Trophoblast cell (in vitro differentiated cells and primary cell): ENCODE data around the gene SLC12A3.

Source experiments
- DNase-seq, 2 donors: peaks; one replicate each; pipeline ENCODE4 v3.0.0-alpha.2; 2016
- H2AFZ ChIP-seq: 2 replicates; pipeline ENCODE4 v1.6.1; 2013; ENCODE audit warnings: low read length, moderate library complexity, mild to moderate bottlenecking; ENCODE audit not compliant: insufficient read depth, poor library complexity
- H2AK5ac ChIP-seq: 2 replicates; pipeline ENCODE4 v1.6.1; 2013; ENCODE audit warnings: mild to moderate bottlenecking, low read length
- H2BK120ac ChIP-seq: 2 replicates; pipeline ENCODE4 v1.6.1; 2013; ENCODE audit warnings: low read length, mild to moderate bottlenecking, moderate library complexity; ENCODE audit not compliant: insufficient read depth, poor library complexity
- H2BK12ac ChIP-seq: 2 replicates; pipeline ENCODE4 v1.6.1; 2013; ENCODE audit warnings: mild to moderate bottlenecking, low read length, moderate library complexity
- H2BK5ac ChIP-seq: 2 replicates; pipeline ENCODE4 v1.6.1; 2013; ENCODE audit warnings: low read length, low read depth, moderate library complexity, mild to moderate bottlenecking; ENCODE audit not compliant: poor library complexity
- H3K14ac ChIP-seq: 2 replicates; pipeline ENCODE4 v1.6.1; 2013; ENCODE audit warnings: mild to moderate bottlenecking, low read length
- H3K18ac ChIP-seq: 2 replicates; pipeline ENCODE4 v1.6.1; 2013; ENCODE audit warnings: mild to moderate bottlenecking, low read length
- H3K23ac ChIP-seq: 2 replicates; pipeline ENCODE4 v1.6.1; 2013; ENCODE audit warnings: low read length
- H3K27ac ChIP-seq: 2 replicates; pipeline ENCODE4 v1.5.1; 2013; ENCODE audit warnings: low read depth, mild to moderate bottlenecking, inconsistent platforms, low read length, moderate library complexity
- H3K27me3 ChIP-seq: 2 replicates; pipeline ENCODE4 v1.6.1; 2013; ENCODE audit warnings: inconsistent platforms, mild to moderate bottlenecking, low read length, moderate library complexity; ENCODE audit not compliant: insufficient read depth
- H3K36me3 ChIP-seq, 2 experiments: 1 replicate in 1 of 2; 2 replicates in 1 of 2; pipeline ENCODE4 v1.6.1; 2013; ENCODE audit warnings: low read length in 2 of 2, mild to moderate bottlenecking in 2 of 2, moderate library complexity in 1 of 2; ENCODE audit not compliant: insufficient read depth in 2 of 2, control insufficient read depth in 1 of 2
- H3K4ac ChIP-seq: 2 replicates; pipeline ENCODE4 v1.6.1; 2013; ENCODE audit warnings: low read depth, mild to moderate bottlenecking, low read length, moderate library complexity
- H3K4me1 ChIP-seq, 2 experiments: 1 replicate in 1 of 2; 2 replicates in 1 of 2; pipeline ENCODE4 v1.6.1; 2013; ENCODE audit warnings: low read length in 2 of 2, mild to moderate bottlenecking in 2 of 2, moderate library complexity in 1 of 2; ENCODE audit not compliant: insufficient read depth in 2 of 2, control insufficient read depth in 1 of 2
- H3K4me2 ChIP-seq: 2 replicates; pipeline ENCODE4 v1.6.1; 2013; ENCODE audit warnings: inconsistent platforms, mild to moderate bottlenecking, low read length, moderate library complexity
- H3K4me3 ChIP-seq: 2 replicates; pipeline ENCODE4 v1.5.1; 2013; ENCODE audit warnings: mild to moderate bottlenecking, low read depth, low read length, inconsistent platforms
- H3K79me1 ChIP-seq: one replicate; pipeline ENCODE4 v1.6.1; 2013; ENCODE audit warnings: low read length
- H3K79me2 ChIP-seq: 2 replicates; pipeline ENCODE4 v1.6.1; 2013; ENCODE audit warnings: low read length, mild to moderate bottlenecking; ENCODE audit not compliant: control insufficient read depth, insufficient read depth, poor library complexity
- H3K9ac ChIP-seq: 2 replicates; pipeline ENCODE4 v1.6.1; 2013; ENCODE audit warnings: mild to moderate bottlenecking, low read length
- H3K9me3 ChIP-seq: 2 replicates; pipeline ENCODE4 v1.6.1; 2013; ENCODE audit warnings: low read depth, mild to moderate bottlenecking, control low read depth, inconsistent platforms, low read length; ENCODE audit not compliant: insufficient read depth
- H4K12ac ChIP-seq: 2 replicates; pipeline ENCODE4 v1.6.1; 2013; ENCODE audit warnings: low read depth, mild to moderate bottlenecking, low read length, moderate library complexity
- H4K8ac ChIP-seq: 2 replicates; pipeline ENCODE4 v1.6.1; 2013; ENCODE audit warnings: low read depth, mild to moderate bottlenecking, low read length, moderate library complexity
- H4K91ac ChIP-seq: one replicate; pipeline ENCODE4 v1.6.1; 2013; ENCODE audit warnings: low read depth, mild to moderate bottlenecking, low read length, moderate library complexity
- whole genome bisulfite sequencing: extraction: QIAGEN DNeasy Blood & Tissue Kit; methylation state at CpG from one replicate; pipeline ENCODE4 v1.1.7; 2013; ENCODE audit warnings: missing lambda C conversion rate; ENCODE audit not compliant: insufficient read length, insufficient coverage; ENCODE audit errors: extremely low coverage; 5-methylcytosine and 5-hydroxymethylcytosine counted together

The SLC12A3 gene

DNA sequence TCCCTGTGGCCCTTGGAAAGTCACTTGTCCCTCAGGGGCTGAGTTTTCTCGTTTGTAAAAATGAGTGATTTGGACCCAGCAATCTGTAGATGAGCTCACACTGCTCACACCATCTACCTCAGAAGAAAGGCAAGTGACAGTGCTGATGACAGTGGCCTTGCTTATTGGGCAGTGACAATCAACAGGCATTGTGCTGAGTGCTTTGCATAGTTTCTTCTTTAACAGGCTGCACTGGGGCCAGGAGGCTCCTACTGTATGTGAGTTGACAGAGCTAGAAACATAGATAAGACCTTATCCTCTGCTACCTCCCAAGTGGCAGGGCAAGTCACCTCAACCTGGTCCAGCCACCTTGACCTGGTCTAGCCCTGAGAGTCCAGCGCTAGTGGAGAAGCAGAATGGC, 29.7 kb upstream of the SLC12A3 start:
- no peak overlapping the region for H2BK5ac ChIP-seq
- peaks cover 0 to 2% of the 10 kb centered on the region in 2 experiments for H3K4me1 ChIP-seq
- H3K4ac ChIP-seq, result no peak overlapping the region
- H3K9ac ChIP-seq, result no peak overlapping the region
- no peak overlapping the region for H3K4me2 ChIP-seq
- H2AFZ ChIP-seq, result no peak overlapping the region
- no peak overlapping the region for H3K4me3 ChIP-seq
- no peaks in the 10 kb centered on the region for H3K79me2 ChIP-seq
- no peak overlapping the region for H4K12ac ChIP-seq
- H4K91ac ChIP-seq, result no peak overlapping the region
- H2AK5ac ChIP-seq, result no peak overlapping the region
- H2BK120ac ChIP-seq, result no peak overlapping the region
- H3K23ac ChIP-seq, result no peak overlapping the region
- peaks cover 32 to 39% of the 10 kb centered on the region in 2 experiments for H3K36me3 ChIP-seq
- no peak overlapping the region for H3K14ac ChIP-seq
- no peak overlapping the region for H3K18ac ChIP-seq
- H3K27ac ChIP-seq, result no peak overlapping the region
- no peaks in the 10 kb centered on the region for H3K9me3 ChIP-seq
- no peak for DNase-seq
- no peaks in the 10 kb centered on the region for H3K79me1 ChIP-seq
- no peaks in the 10 kb centered on the region for H3K27me3 ChIP-seq
- WGBS, result no CpG with 5 or more reads among the region's 2 CpGs
- no peak overlapping the region for H2BK12ac ChIP-seq
- H4K8ac ChIP-seq, result no peak overlapping the region

DNA sequence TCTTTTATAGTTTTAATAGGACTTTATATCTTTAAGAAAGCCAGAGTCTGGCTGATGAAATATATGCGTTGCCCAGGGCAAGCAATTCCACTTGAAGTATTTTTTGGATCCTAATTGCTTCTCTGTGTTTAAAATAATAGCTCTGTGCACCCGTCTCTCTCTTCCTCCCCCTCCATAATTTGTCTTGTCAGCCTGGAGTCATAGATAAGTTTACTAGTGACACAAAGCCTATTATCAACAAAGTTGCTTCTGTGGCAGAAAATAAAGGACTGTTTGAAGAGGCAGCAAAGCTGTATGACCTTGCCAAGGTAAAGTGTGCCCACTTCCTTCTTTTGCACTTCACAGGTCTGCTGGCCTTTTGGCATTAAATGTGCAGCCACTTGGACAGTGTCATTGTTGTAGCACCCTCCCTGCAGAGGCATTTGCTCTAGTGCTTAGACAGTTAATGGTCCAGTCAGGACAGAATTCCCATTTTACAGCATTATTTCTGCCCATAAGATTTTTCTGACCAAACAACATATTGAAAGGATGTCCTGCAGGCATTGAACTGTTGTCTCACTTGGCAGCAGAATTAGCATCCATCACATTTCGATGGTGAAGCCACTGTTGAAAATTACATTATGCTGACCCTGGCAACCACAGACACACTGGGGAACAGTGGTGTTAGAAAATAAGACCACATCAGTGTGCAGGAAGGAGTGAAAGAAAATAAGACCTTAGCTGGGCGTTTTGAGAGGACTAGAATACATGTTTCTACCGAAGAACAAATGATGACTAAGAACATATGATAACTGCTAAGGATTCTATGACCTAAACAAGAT, 28.4 kb upstream of the SLC12A3 start:
- H4K91ac ChIP-seq, result no peak overlapping the region
- H3K36me3 ChIP-seq, result peaks cover 31 to 39% of the 10 kb centered on the region in 2 experiments
- no peaks in the 10 kb centered on the region for H3K9me3 ChIP-seq
- no peak overlapping the region for H3K4ac ChIP-seq
- no peak overlapping the region for H2BK120ac ChIP-seq
- no peak overlapping the region for H2AFZ ChIP-seq
- no peak overlapping the region for H3K4me3 ChIP-seq
- H2BK12ac ChIP-seq, result no peak overlapping the region
- H3K14ac ChIP-seq, result no peak overlapping the region
- no peak overlapping the region for H3K9ac ChIP-seq
- no CpG with 5 or more reads among the region's 5 CpGs for WGBS
- H4K12ac ChIP-seq, result no peak overlapping the region
- H4K8ac ChIP-seq, result no peak overlapping the region
- no peak for DNase-seq
- H3K4me1 ChIP-seq, result no peaks in the 10 kb centered on the region
- no peaks in the 10 kb centered on the region for H3K27me3 ChIP-seq
- H2AK5ac ChIP-seq, result no peak overlapping the region
- H3K79me1 ChIP-seq, result no peaks in the 10 kb centered on the region
- H3K79me2 ChIP-seq, result no peaks in the 10 kb centered on the region
- H3K23ac ChIP-seq, result no peak overlapping the region
- no peak overlapping the region for H3K27ac ChIP-seq
- no peak overlapping the region for H3K4me2 ChIP-seq
- H3K18ac ChIP-seq, result no peak overlapping the region
- no peak overlapping the region for H2BK5ac ChIP-seq

DNA sequence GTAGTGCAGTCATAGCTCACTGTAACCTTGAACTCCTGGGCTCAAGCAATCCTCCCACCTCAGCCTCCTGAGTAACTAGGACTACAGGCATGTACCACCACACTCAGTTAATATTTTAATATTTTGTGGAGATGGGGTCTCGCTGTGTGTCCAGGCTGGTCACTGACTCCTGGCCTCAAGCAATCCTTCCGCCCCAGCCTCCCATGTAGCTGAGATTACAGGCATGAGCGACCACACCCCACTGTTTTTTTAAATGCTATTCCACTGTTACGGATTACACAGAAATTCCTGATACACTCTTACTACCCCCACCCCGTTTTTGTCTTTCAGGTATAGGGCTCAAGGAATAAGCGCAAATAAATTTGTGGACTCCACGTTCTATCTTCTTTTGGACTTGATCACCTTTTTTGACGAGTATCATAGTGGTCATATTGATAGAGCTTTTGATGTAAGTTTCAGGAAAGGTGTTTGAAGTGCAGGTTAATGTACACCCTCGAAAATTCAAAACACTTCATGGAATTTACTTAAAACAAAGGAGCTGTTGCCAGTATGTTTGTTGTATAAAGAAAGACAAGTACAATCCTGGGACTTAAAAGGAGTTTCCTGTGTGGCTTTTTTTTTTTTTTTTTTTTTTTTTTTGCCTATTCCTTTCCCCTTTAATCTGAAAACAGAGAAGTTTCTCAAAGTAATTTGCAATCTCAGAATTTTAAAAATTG, 26.2 kb upstream of the SLC12A3 start:
- no peak overlapping the region for H3K27ac ChIP-seq
- no peaks in the 10 kb centered on the region for H3K9me3 ChIP-seq
- H3K36me3 ChIP-seq, result peaks cover 32 to 43% of the 10 kb centered on the region in 2 experiments
- H3K4me2 ChIP-seq, result no peak overlapping the region
- H3K18ac ChIP-seq, result no peak overlapping the region
- no CpG with 5 or more reads among the region's 9 CpGs for WGBS
- H3K14ac ChIP-seq, result no peak overlapping the region
- H3K79me1 ChIP-seq, result no peaks in the 10 kb centered on the region
- no peaks in the 10 kb centered on the region for H3K4me1 ChIP-seq
- no peak overlapping the region for H2AFZ ChIP-seq
- H3K23ac ChIP-seq, result no peak overlapping the region
- H2BK12ac ChIP-seq, result no peak overlapping the region
- H3K4ac ChIP-seq, result no peak overlapping the region
- no peak overlapping the region for H4K8ac ChIP-seq
- no peaks in the 10 kb centered on the region for H3K27me3 ChIP-seq
- H4K12ac ChIP-seq, result no peak overlapping the region
- H2BK5ac ChIP-seq, result no peak overlapping the region
- H2AK5ac ChIP-seq, result no peak overlapping the region
- H3K79me2 ChIP-seq, result no peaks in the 10 kb centered on the region
- no peak overlapping the region for H4K91ac ChIP-seq
- H2BK120ac ChIP-seq, result no peak overlapping the region
- DNase-seq, result no peak
- H3K4me3 ChIP-seq, result no peak overlapping the region
- no peak overlapping the region for H3K9ac ChIP-seq

DNA sequence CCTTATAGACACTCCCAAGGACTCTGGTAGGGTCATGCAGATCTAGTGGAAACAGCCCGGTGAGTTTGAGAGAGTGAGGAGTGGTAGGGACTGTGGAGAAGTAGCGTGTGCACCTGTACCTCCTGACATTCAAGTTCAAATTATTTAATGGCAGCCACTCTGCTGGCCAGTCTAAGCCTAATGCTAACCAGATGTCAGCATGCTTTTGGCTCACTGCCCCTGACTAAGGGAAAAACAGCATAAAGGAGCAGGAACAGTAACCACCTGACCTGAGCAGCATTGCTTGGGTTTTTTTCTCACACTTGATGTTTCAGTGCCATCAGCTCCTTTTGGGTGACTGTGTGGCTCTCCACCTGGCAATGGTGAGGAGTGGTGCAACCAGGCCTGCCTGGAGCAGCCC, 23.8 kb upstream of the SLC12A3 start:
- no peak overlapping the region for H2BK120ac ChIP-seq
- H2BK12ac ChIP-seq, result no peak overlapping the region
- H2AK5ac ChIP-seq, result no peak overlapping the region
- H3K9ac ChIP-seq, result no peak overlapping the region
- H2BK5ac ChIP-seq, result no peak overlapping the region
- no peak overlapping the region for H3K14ac ChIP-seq
- H3K23ac ChIP-seq, result no peak overlapping the region
- no peak overlapping the region for H3K18ac ChIP-seq
- H4K91ac ChIP-seq, result no peak overlapping the region
- no peaks in the 10 kb centered on the region for H3K79me2 ChIP-seq
- H3K27ac ChIP-seq, result no peak overlapping the region
- H3K4me3 ChIP-seq, result no peak overlapping the region
- no peak overlapping the region for H2AFZ ChIP-seq
- no peaks in the 10 kb centered on the region for H3K4me1 ChIP-seq
- H4K12ac ChIP-seq, result no peak overlapping the region
- no peak overlapping the region for H3K4me2 ChIP-seq
- H3K36me3 ChIP-seq, result peaks cover 32 to 44% of the 10 kb centered on the region in 2 experiments
- no peaks in the 10 kb centered on the region for H3K9me3 ChIP-seq
- no peak overlapping the region for H3K4ac ChIP-seq
- no peaks in the 10 kb centered on the region for H3K27me3 ChIP-seq
- H3K79me1 ChIP-seq, result no peaks in the 10 kb centered on the region
- DNase-seq, result no peak
- no peak overlapping the region for H4K8ac ChIP-seq
- WGBS, result no CpG with 5 or more reads among the region's 2 CpGs
